ENCODE results near the gene LYZL1. TPM values are rescaled to one million over a fixed set of nuclear protein-coding genes. Genes with fewer than 3 reads are reported as not detected.
"Not testable (repeated sequence)": the region's sequence is repeated elsewhere in the genome, so short reads cannot be mapped to it uniquely, and the experiment has no call there.

LYZL1 gene
- total RNA-seq, 2 experiments from 2014 or later: not detected

DNA sequence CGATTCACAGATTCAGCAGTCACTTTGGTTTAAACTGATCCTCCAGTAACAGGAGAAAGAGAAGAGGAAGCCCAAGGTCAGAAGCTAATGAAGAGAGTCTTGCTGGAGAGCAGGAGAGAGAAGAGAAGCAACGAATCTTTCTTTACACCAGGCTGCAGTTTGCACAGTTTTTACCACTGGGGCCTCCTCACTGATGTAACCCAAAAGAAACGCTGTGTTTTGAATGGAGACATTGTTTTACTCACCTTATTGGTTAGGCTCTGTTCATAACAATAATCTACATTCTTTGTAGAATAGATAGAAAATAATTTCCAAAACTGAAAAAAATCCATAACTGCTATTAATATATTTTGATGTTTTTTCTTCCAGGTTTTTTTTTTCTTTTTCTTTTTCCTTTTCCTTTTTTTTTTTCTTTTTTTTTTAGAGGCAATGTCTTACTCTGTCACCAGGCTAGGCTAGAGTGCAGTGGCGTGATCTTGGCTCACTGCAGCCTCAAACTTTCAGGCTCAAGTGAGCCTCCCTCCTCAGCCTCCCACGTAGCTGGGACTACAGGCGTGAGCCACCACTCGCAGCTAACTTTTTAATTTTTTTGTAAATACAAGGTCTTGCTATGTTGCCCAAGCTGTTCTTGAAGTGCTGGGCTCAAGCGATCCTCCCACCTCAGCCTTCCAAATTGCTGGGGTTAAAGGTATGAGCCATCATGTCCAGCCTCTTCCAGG, 27.6 kb downstream of the LYZL1 start:
- peaks cover 31% of the 10 kb centered on the region for H3K27me3 Mint-ChIP-seq
- no peaks in the 10 kb centered on the region for H3K36me3 Mint-ChIP-seq (ENCODE audit: low read depth)
- H3K27me3 ChIP-seq (ENCODE audit: control insufficient read depth in 1 of 2, insufficient read depth in 2 of 2, low read length in 2 of 2): peaks cover 2 to 4% of the 10 kb centered on the region in 2 experiments
- H3K4me3 ChIP-seq (ENCODE audit: low read length): no peak overlapping the region
- CTCF ChIA-PET: no interaction called here
- H3K9me3 ChIP-seq (ENCODE audit: control insufficient read depth in 1 of 2, insufficient read depth in 1 of 2, low read length in 2 of 2): no peaks in the 10 kb centered on the region
- peaks cover 6% of the 10 kb centered on the region for H3K4me1 Mint-ChIP-seq (ENCODE audit: low read depth)
- intact Hi-C loops (cut with DNase I, micrococcal nuclease): no loop called here
- H3K36me3 ChIP-seq (ENCODE audit: insufficient read depth, low read length): no peaks in the 10 kb centered on the region
- DNase-seq (no peak), ATAC-seq (ENCODE audit: poor library complexity) (no peak)
- TF ChIP-seq, protein P1, sequence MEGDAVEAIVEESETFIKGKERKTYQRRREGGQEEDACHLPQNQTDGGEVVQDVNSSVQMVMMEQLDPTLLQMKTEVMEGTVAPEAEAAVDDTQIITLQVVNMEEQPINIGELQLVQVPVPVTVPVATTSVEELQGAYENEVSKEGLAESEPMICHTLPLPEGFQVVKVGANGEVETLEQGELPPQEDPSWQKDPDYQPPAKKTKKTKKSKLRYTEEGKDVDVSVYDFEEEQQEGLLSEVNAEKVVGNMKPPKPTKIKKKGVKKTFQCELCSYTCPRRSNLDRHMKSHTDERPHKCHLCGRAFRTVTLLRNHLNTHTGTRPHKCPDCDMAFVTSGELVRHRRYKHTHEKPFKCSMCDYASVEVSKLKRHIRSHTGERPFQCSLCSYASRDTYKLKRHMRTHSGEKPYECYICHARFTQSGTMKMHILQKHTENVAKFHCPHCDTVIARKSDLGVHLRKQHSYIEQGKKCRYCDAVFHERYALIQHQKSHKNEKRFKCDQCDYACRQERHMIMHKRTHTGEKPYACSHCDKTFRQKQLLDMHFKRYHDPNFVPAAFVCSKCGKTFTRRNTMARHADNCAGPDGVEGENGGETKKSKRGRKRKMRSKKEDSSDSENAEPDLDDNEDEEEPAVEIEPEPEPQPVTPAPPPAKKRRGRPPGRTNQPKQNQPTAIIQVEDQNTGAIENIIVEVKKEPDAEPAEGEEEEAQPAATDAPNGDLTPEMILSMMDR (IDR thresholded peaks at IDR 0.05): no peak
- POLR2A ChIA-PET: no interaction called here
- no peak overlapping the region for H3K27ac Mint-ChIP-seq
- H3K27ac ChIP-seq (ENCODE audit: low read depth in 1 of 2, low read length in 2 of 2): no peak overlapping the region
- no peaks in the 10 kb centered on the region for H3K4me1 ChIP-seq (ENCODE audit: insufficient read depth, low read length)
- no peaks in the 10 kb centered on the region for H3K9me3 Mint-ChIP-seq
- no peak overlapping the region for H3K4me3 Mint-ChIP-seq

- H3K4me3 Mint-ChIP-seq: no peak overlapping the region
- CTCF ChIA-PET: no interaction called here
- no peak overlapping the region for H3K27ac ChIP-seq (ENCODE audit: low read depth in 1 of 2, low read length in 2 of 2)
- no peaks in the 10 kb centered on the region for H3K9me3 Mint-ChIP-seq
- no peak overlapping the region for H3K27ac Mint-ChIP-seq
- DNase-seq (no peak), ATAC-seq (ENCODE audit: poor library complexity) (no peak)
- H3K4me3 ChIP-seq (ENCODE audit: low read length): no peak overlapping the region
- no peaks in the 10 kb centered on the region for H3K36me3 Mint-ChIP-seq (ENCODE audit: low read depth)
- TF ChIP-seq, protein P1 (IDR thresholded peaks at IDR 0.05): no peak
- H3K4me1 Mint-ChIP-seq (ENCODE audit: low read depth): peaks cover 6% of the 10 kb centered on the region
- no peaks in the 10 kb centered on the region for H3K9me3 ChIP-seq (ENCODE audit: control insufficient read depth in 1 of 2, insufficient read depth in 1 of 2, low read length in 2 of 2)
- no peaks in the 10 kb centered on the region for H3K4me1 ChIP-seq (ENCODE audit: insufficient read depth, low read length)
- peaks cover 2 to 4% of the 10 kb centered on the region in 2 experiments for H3K27me3 ChIP-seq (ENCODE audit: control insufficient read depth in 1 of 2, insufficient read depth in 2 of 2, low read length in 2 of 2)
- POLR2A ChIA-PET: no interaction called here
- H3K27me3 Mint-ChIP-seq: peaks cover 30% of the 10 kb centered on the region
- no peaks in the 10 kb centered on the region for H3K36me3 ChIP-seq (ENCODE audit: insufficient read depth, low read length)
- intact Hi-C loops (cut with DNase I, micrococcal nuclease): no loop called here
Observed at GRCh38 chr10:29317027-29317420, 28.2 kb downstream of the LYZL1 start.

- no peak for ATAC-seq (ENCODE audit: poor library complexity)
- TF ChIP-seq, protein P1 (IDR thresholded peaks at IDR 0.05): no peak
- Histone ChIP-seq H3K9me3 (ENCODE audit: control insufficient read depth in 1 of 2, insufficient read depth in 1 of 2, low read length in 2 of 2) (no peaks in the 10 kb centered on the region), H3K27me3 (ENCODE audit: control insufficient read depth in 1 of 2, insufficient read depth in 2 of 2, low read length in 2 of 2) (peaks cover 2 to 4% of the 10 kb centered on the region in 2 experiments), H3K4me3 (ENCODE audit: low read length) (no peak overlapping the region), H3K4me1 (ENCODE audit: insufficient read depth, low read length) (no peaks in the 10 kb centered on the region), H3K36me3 (ENCODE audit: insufficient read depth, low read length) (no peaks in the 10 kb centered on the region), H3K27ac (ENCODE audit: low read depth in 1 of 2, low read length in 2 of 2) (no peak overlapping the region)
- H3K27me3 Mint-ChIP-seq: peaks cover 25% of the 10 kb centered on the region
- no peak overlapping the region for H3K4me3 Mint-ChIP-seq
- H3K4me1 Mint-ChIP-seq (ENCODE audit: low read depth): peaks cover 6% of the 10 kb centered on the region
- H3K36me3 Mint-ChIP-seq (ENCODE audit: low read depth): no peaks in the 10 kb centered on the region
- H3K27ac Mint-ChIP-seq: no peak overlapping the region
- intact Hi-C loops (cut with DNase I, micrococcal nuclease): no loop called here
- ChIA-PET CTCF (no interaction called here), POLR2A (no interaction called here)
- no peaks in the 10 kb centered on the region for H3K9me3 Mint-ChIP-seq
- DNase-seq: no peak
Observed at GRCh38 chr10:29317423-29318021, 28.7 kb downstream of the LYZL1 start.

DNA sequence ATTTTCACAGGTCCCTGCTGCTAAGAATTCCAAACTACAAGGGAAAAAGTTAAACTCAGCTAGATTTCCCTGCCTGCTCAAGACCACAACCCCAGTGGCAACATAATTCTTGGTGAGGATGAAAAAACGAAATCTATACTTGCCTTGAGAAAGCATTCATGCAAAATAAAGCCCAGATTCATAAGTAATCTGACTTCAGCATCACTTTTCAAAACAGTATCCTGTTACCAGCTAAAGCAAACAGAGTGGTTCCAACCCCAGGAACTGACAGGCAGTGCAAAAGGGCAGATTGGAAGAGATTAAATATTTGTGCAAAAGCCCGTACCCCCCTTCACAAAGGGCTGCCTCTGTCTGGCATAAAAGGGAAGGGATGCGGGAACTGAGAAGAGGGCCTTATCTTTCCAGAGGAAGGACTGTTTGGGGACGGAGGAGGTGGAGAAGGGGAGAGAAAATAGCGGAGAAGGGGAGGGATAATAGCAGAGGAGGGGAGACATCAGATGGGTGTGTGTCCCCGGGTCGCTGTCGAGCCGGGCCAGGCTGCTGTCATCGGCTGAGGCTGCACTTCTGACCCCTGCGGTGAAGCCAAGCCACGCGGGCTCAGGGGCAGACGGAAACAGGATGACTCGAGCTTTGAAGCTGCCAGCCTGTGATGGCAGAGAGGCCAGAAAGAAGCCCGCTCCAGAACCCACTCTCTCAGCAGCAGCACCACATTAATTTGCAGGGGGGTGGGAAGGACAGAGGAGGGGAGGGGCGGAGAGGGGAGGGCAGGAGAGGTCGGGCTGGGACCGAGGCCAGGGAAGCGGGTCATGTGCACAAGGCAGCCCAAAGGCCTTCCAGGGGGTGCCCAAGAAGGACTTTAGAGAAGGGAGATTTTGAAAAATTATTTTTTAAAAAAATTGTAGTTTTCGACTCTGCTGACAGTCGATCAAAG, 29.5 kb downstream of the LYZL1 start:
- CTCF ChIA-PET; H3K9me3 Mint-ChIP-seq; H3K27ac ChIP-seq (ENCODE audit: low read depth in 1 of 2, low read length in 2 of 2); POLR2A ChIA-PET; H3K9me3 ChIP-seq (ENCODE audit: control insufficient read depth in 1 of 2, insufficient read depth in 1 of 2, low read length in 2 of 2); H3K4me3 Mint-ChIP-seq; H3K36me3 ChIP-seq (ENCODE audit: insufficient read depth, low read length); H3K4me3 ChIP-seq (ENCODE audit: low read length); intact Hi-C loops (cut with DNase I, micrococcal nuclease); ATAC-seq (ENCODE audit: poor library complexity); H3K27me3 ChIP-seq (ENCODE audit: control insufficient read depth in 1 of 2, insufficient read depth in 2 of 2, low read length in 2 of 2); H3K4me1 ChIP-seq (ENCODE audit: insufficient read depth, low read length); H3K36me3 Mint-ChIP-seq (ENCODE audit: low read depth); H3K4me1 Mint-ChIP-seq (ENCODE audit: low read depth); H3K27ac Mint-ChIP-seq: not testable (repeated sequence)
- DNase-seq: peak in 1 of 14 experiments; percentile 3
- peaks cover 29% of the 10 kb centered on the region for H3K27me3 Mint-ChIP-seq

Data from CD4-positive, alpha-beta T cell (primary cell).